Mesodermal cell (in vitro differentiated cells): ENCODE results near the gene ADCY5.
A peak's percentile ranks its signal among the peaks of the same experiment; 100 is the strongest.

ENCODE experiments used
- H3K27ac ChIP-seq: 2 replicates; pipeline ENCODE4 v1.7.0; 2013; ENCODE audit warnings: mild to moderate bottlenecking, low read depth, low read length, moderate library complexity; ENCODE audit not compliant: severe bottlenecking
- H3K36me3 ChIP-seq: 2 replicates; pipeline ENCODE4 v1.7.1; 2013; ENCODE audit warnings: mild to moderate bottlenecking, low read length, moderate library complexity; ENCODE audit not compliant: control insufficient read depth, insufficient read depth
- H3K4me1 ChIP-seq: one replicate; pipeline ENCODE4 v1.7.1; 2013; ENCODE audit warnings: mild to moderate bottlenecking, low read length; ENCODE audit not compliant: insufficient read depth, control insufficient read depth, poor library complexity, severe bottlenecking
- H3K4me3 ChIP-seq: 2 replicates; pipeline ENCODE4 v1.7.0; 2013; ENCODE audit warnings: low read length, control low read depth, mild to moderate bottlenecking; ENCODE audit not compliant: insufficient read depth, poor library complexity, severe bottlenecking; ENCODE audit errors: extremely low read depth
- H3K9me3 ChIP-seq: 2 replicates; pipeline ENCODE4 v1.7.1; 2013; ENCODE audit warnings: mild to moderate bottlenecking, low read length, moderate library complexity; ENCODE audit not compliant: control insufficient read depth
- WGBS, 2 experiments: methylation state at CpG; one replicate each; pipeline ENCODE4 v1.1.5; 2013; ENCODE audit warnings: missing lambda C conversion rate in 2 of 2; ENCODE audit not compliant: insufficient coverage in 2 of 2; 5-methylcytosine and 5-hydroxymethylcytosine counted together

Gene ADCY5

GRCh38 chr3:123348471-123349200, 100.3 kb downstream of the ADCY5 start:
- Histone ChIP-seq H3K9me3 (no peaks in the 10 kb centered on the region), H3K27ac (no peak overlapping the region), H3K4me3 (no peak overlapping the region), H3K36me3 (no peaks in the 10 kb centered on the region), H3K4me1 (peaks cover 23% of the 10 kb centered on the region)
- WGBS, 2 experiments, result 90 to 94% methylated on average over 11 to 12 of the region's 12 CpGs

- H3K4me1 ChIP-seq, result peaks cover 25% of the 10 kb centered on the region
- 84 to 89% methylated on average over 7 to 10 of the region's 15 CpGs for WGBS, 2 experiments
- no peaks in the 10 kb centered on the region for H3K36me3 ChIP-seq
- H3K4me3 ChIP-seq, result no peak overlapping the region
- H3K9me3 ChIP-seq, result no peaks in the 10 kb centered on the region
- H3K27ac ChIP-seq, result no peak overlapping the region
Measured at GRCh38 chr3:123347691-123348264, 101.1 kb downstream of the ADCY5 start.

- WGBS, 2 experiments, result 89 to 90% methylated on average over 3 to 4 of the region's 4 CpGs
- Histone ChIP-seq H3K4me1 (peaks cover 25% of the 10 kb centered on the region), H3K9me3 (no peaks in the 10 kb centered on the region), H3K27ac (no peak overlapping the region), H3K36me3 (no peaks in the 10 kb centered on the region), H3K4me3 (no peak overlapping the region)
Measured at GRCh38 chr3:123347205-123347604, 101.7 kb downstream of the ADCY5 start.

- WGBS, 2 experiments, result 77 to 97% methylated on average over 3 to 5 of the region's 8 CpGs
- H3K27ac ChIP-seq, result no peak overlapping the region
- H3K4me3 ChIP-seq, result no peak overlapping the region
- peaks cover 25% of the 10 kb centered on the region for H3K4me1 ChIP-seq
- no peaks in the 10 kb centered on the region for H3K9me3 ChIP-seq
- H3K36me3 ChIP-seq, result no peaks in the 10 kb centered on the region
Measured at GRCh38 chr3:123346021-123346420, 102.9 kb downstream of the ADCY5 start.

GRCh38 chr3:123344907-123345594, 103.8 kb downstream of the ADCY5 start:
- H3K27ac ChIP-seq, result peak overlapping the region; percentile 59
- no peaks in the 10 kb centered on the region for H3K9me3 ChIP-seq
- 63 to 81% methylated on average over 11 to 12 of the region's 13 CpGs for WGBS, 2 experiments
- H3K4me1 ChIP-seq, result peaks cover 25% of the 10 kb centered on the region
- no peak overlapping the region for H3K4me3 ChIP-seq
- H3K36me3 ChIP-seq, result no peaks in the 10 kb centered on the region

- Histone ChIP-seq H3K4me3 (no peak overlapping the region), H3K9me3 (no peaks in the 10 kb centered on the region), H3K27ac (peak overlapping the region; percentile 59), H3K4me1 (peaks cover 25% of the 10 kb centered on the region), H3K36me3 (no peaks in the 10 kb centered on the region)
- 83 to 87% methylated on average over 3 to 4 of the region's 6 CpGs for WGBS, 2 experiments
Measured at GRCh38 chr3:123344175-123344906, 104.5 kb downstream of the ADCY5 start.

GRCh38 chr3:123343296-123344174, 105.4 kb downstream of the ADCY5 start:
- no peaks in the 10 kb centered on the region for H3K36me3 ChIP-seq
- peaks cover 25% of the 10 kb centered on the region for H3K4me1 ChIP-seq
- WGBS, 2 experiments, result 74 to 76% methylated on average over 11 to 14 of the region's 15 CpGs
- H3K27ac ChIP-seq, result peak overlapping the region; percentile 59
- H3K4me3 ChIP-seq, result no peak overlapping the region
- H3K9me3 ChIP-seq, result no peaks in the 10 kb centered on the region

GRCh38 chr3:123342631-123343080, 106.2 kb downstream of the ADCY5 start:
- whole genome bisulfite sequencing, 2 experiments, result 83 to 97% methylated on average over 8 of the region's 8 CpGs
- no peaks in the 10 kb centered on the region for H3K9me3 ChIP-seq
- no peak overlapping the region for H3K27ac ChIP-seq
- H3K4me3 ChIP-seq, result no peak overlapping the region
- peaks cover 25% of the 10 kb centered on the region for H3K4me1 ChIP-seq
- H3K36me3 ChIP-seq, result no peaks in the 10 kb centered on the region

GRCh38 chr3:123341871-123342630, 106.8 kb downstream of the ADCY5 start:
- no peaks in the 10 kb centered on the region for H3K9me3 ChIP-seq
- H3K4me1 ChIP-seq, result peaks cover 25% of the 10 kb centered on the region
- no peak overlapping the region for H3K4me3 ChIP-seq
- WGBS, 2 experiments, result 86 to 95% methylated on average over 9 to 11 of the region's 16 CpGs
- H3K27ac ChIP-seq, result no peak overlapping the region
- H3K36me3 ChIP-seq, result no peaks in the 10 kb centered on the region
